GM19328 (cell line): ENCODE measurements around the gene ZNF578.
"Not testable (repeated sequence)": the region's sequence is repeated elsewhere in the genome, so short reads cannot be mapped to it uniquely, and the experiment has no call there.

Source experiments
- ATAC-seq: cut with Tn5 transposase; IDR thresholded peaks from one replicate; pipeline ENCODE4 v1.9.1; 2021; ENCODE audit warnings: mild to moderate bottlenecking, moderate library complexity; ENCODE audit not compliant: unreplicated experiment

Gene ZNF578

DNA sequence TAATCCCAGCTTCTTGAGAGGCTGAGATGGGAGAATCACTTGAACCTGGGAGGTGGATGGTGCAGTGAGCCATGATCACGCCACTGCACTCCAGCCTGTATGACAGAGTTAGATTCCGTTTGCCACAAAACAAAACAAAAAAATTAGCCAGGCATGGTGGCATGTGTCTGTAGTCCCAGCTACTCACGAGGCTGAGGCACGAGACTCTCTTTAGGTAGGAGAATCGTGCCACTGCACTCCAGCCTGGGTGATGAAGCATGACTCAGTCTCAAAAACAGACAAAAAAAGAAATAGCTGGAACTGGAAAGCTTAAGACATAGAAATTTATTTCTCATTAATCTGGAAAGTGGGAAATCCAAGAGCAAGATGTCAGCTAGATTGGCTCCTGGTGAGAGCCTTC lies 53.9 kb downstream of the ZNF578 start:
- no peak for ATAC-seq

- no peak for ATAC-seq
Observed at GRCh38 chr19:52516191-52516590, 62.8 kb downstream of the ZNF578 start.

DNA sequence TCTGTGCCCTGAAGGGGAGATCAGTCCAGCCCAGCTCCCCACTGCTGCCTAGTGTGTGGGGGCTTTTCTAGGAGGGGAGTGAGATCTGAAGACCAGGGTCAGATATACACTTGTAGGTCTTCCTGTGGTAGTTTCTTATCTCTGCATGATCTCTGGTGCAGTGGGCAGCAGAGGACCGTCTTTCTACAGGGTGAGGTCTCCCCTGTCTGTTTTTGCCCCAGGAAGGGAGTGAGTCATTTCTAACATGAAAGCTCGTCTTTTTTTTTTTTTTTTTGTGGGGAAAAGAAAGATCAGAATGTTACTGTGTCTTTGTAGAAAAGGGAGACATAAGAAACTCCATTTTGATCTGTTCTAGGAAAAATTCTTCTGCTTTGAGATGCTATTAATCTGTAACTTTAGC lies 65.3 kb downstream of the ZNF578 start:
- ATAC-seq: no peak

GRCh38 chr19:52519175-52519574 lies 65.8 kb downstream of the ZNF578 start:
- not testable (repeated sequence) for ATAC-seq

- no peak for ATAC-seq
Observed at GRCh38 chr19:52520013-52520412, 66.7 kb downstream of the ZNF578 start.

- no peak for ATAC-seq
Observed at GRCh38 chr19:52522551-52522950, 69.2 kb downstream of the ZNF578 start.

DNA sequence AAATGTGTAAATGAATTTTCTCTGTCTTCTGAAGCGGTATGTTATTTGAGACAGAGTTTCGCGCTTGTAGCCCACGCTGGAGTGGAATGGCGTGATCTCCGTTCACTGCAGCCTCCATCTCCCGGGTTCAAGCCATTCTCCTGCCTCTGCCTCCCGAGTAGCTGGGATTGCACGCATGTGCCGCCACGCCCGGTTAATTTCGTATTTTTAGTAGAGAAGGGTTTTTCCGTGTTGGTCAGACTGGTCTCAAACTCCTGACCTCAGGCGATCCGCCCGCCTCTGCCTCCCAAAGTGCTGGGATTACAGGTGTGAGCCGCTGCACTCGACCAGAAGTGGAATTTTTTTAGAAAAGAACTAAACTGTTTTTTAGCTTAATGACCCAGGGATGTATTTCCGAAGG lies 70.7 kb downstream of the ZNF578 start:
- no peak for ATAC-seq

GRCh38 chr19:52527134-52527955 lies 74.0 kb downstream of the ZNF578 start, which contains the start of gene ZNF808:
TSS of gene ZNF808 (plus strand) at chr19:52527668. CDS start at chr19:52543285, 15,617 bp downstream.
- ATAC-seq: peak; percentile 80

- ATAC-seq: peak; percentile 9
Observed at GRCh38 chr19:52527956-52528351, 74.6 kb downstream of the ZNF578 start.

- ATAC-seq: no peak
Observed at GRCh38 chr19:52532480-52532879, 79.1 kb downstream of the ZNF578 start.

GRCh38 chr19:52533901-52534300 lies 80.5 kb downstream of the ZNF578 start:
- ATAC-seq: no peak

DNA sequence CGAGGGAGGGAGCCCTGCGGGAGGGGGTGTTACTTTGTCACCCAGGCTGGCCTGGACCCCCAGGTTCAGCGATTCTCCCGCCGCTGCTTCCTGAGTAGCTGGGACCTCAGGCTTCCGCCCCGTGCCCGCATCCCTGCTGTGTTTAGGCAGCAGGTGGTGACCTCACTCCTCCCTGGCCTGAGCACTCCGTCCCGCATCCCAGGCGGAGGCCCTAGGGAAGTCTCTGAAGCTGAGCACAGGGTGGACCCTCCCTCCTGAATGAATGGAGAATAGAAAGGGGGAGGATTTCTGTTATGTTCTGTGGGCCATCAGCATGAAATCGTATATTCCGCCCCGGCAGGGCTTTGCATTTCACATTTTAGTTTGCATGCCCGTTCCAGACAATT lies 82.0 kb downstream of the ZNF578 start:
- not testable (repeated sequence) for ATAC-seq

- ATAC-seq: peak; percentile 75
Observed at GRCh38 chr19:52535771-52536447, 82.6 kb downstream of the ZNF578 start.

- no peak for ATAC-seq
Observed at GRCh38 chr19:52536448-52536800, 83.1 kb downstream of the ZNF578 start.

GRCh38 chr19:52538815-52539214 lies 85.5 kb downstream of the ZNF578 start:
- ATAC-seq: not testable (repeated sequence)

GRCh38 chr19:52541176-52541575 lies 87.8 kb downstream of the ZNF578 start:
- ATAC-seq: not testable (repeated sequence)

GRCh38 chr19:52541608-52542007 lies 88.3 kb downstream of the ZNF578 start:
- no peak for ATAC-seq

GRCh38 chr19:52542541-52542940 lies 89.2 kb downstream of the ZNF578 start:
- not testable (repeated sequence) for ATAC-seq

- ATAC-seq: no peak
Observed at GRCh38 chr19:52542984-52543664, 89.8 kb downstream of the ZNF578 start.

DNA sequence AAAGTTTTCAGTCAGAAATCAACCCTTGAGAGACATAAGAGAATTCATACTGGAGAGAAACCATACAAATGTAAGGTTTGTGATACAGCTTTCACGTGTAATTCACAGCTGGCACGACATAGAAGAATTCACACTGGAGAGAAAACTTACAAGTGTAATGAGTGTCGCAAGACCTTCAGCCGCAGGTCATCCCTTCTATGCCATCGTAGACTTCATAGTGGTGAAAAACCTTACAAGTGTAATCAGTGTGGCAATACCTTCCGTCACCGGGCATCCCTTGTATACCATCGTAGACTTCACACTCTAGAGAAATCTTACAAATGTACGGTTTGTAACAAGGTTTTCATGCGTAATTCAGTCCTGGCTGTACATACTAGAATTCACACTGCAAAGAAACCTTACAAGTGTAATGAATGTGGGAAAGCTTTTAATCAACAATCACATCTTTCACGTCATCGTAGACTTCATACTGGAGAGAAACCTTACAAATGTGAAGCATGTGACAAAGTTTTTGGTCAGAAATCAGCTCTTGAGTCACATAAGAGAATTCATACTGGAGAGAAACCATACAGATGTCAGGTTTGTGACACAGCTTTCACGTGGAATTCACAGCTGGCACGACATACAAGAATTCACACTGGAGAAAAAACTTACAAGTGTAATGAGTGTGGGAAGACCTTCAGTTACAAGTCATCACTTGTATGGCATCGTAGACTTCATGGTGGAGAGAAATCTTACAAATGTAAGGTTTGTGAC lies 101.0 kb downstream of the ZNF578 start:
- no peak for ATAC-seq
